Measurements from ENCODE around the gene AGFG2. TPM values are rescaled to one million over a fixed set of nuclear protein-coding genes. Genes with fewer than 3 reads are reported as not detected.

AGFG2 gene
- total and polyA plus RNA-seq, 2 of the 13 experiments (the other 11 are each of a cell fraction or from before 2014, with no cell fraction given) = 125 to 132 TPM

DNA sequence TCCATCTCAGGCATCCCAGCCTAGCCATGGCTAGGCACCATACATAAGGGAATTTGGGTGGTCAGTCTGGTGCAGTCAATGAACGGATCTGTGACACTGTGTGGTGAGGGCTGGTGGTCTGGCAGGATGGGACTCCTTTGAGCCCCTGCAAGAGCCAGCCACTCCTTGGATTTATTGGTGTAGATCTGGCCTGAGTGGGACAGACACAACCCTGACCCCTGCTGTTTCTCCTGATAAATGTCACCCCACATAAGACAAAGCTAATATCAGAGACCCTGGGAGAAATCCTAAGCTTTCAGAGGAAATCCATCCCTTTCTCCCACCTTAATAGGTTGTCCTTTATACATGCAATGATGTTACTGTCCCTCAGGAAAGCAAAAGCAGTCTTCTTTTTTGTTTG, 49.4 kb downstream of the AGFG2 start (continued):
- TF ChIP-seq, protein P1, sequence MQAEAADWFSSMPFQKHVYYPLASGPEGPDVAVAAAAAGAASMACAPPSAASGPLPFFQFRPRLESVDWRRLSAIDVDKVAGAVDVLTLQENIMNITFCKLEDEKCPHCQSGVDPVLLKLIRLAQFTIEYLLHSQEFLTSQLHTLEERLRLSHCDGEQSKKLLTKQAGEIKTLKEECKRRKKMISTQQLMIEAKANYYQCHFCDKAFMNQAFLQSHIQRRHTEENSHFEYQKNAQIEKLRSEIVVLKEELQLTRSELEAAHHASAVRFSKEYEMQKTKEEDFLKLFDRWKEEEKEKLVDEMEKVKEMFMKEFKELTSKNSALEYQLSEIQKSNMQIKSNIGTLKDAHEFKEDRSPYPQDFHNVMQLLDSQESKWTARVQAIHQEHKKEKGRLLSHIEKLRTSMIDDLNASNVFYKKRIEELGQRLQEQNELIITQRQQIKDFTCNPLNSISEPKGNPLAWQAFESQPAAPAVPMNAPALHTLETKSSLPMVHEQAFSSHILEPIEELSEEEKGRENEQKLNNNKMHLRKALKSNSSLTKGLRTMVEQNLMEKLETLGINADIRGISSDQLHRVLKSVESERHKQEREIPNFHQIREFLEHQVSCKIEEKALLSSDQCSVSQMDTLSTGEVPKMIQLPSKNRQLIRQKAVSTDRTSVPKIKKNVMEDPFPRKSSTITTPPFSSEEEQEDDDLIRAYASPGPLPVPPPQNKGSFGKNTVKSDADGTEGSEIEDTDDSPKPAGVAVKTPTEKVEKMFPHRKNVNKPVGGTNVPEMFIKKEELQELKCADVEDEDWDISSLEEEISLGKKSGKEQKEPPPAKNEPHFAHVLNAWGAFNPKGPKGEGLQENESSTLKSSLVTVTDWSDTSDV (CRISPR knock-in tag; IDR thresholded peaks at IDR 0.05) = no peak
- TF ChIP-seq, protein P2, sequence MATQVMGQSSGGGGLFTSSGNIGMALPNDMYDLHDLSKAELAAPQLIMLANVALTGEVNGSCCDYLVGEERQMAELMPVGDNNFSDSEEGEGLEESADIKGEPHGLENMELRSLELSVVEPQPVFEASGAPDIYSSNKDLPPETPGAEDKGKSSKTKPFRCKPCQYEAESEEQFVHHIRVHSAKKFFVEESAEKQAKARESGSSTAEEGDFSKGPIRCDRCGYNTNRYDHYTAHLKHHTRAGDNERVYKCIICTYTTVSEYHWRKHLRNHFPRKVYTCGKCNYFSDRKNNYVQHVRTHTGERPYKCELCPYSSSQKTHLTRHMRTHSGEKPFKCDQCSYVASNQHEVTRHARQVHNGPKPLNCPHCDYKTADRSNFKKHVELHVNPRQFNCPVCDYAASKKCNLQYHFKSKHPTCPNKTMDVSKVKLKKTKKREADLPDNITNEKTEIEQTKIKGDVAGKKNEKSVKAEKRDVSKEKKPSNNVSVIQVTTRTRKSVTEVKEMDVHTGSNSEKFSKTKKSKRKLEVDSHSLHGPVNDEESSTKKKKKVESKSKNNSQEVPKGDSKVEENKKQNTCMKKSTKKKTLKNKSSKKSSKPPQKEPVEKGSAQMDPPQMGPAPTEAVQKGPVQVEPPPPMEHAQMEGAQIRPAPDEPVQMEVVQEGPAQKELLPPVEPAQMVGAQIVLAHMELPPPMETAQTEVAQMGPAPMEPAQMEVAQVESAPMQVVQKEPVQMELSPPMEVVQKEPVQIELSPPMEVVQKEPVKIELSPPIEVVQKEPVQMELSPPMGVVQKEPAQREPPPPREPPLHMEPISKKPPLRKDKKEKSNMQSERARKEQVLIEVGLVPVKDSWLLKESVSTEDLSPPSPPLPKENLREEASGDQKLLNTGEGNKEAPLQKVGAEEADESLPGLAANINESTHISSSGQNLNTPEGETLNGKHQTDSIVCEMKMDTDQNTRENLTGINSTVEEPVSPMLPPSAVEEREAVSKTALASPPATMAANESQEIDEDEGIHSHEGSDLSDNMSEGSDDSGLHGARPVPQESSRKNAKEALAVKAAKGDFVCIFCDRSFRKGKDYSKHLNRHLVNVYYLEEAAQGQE (IDR thresholded peaks at IDR 0.05; ENCODE audit: borderline replicate concordance in 1 of 2, low read depth in 1 of 2, low read length in 2 of 2) = no peak
- TF ChIP-seq, protein P3, sequence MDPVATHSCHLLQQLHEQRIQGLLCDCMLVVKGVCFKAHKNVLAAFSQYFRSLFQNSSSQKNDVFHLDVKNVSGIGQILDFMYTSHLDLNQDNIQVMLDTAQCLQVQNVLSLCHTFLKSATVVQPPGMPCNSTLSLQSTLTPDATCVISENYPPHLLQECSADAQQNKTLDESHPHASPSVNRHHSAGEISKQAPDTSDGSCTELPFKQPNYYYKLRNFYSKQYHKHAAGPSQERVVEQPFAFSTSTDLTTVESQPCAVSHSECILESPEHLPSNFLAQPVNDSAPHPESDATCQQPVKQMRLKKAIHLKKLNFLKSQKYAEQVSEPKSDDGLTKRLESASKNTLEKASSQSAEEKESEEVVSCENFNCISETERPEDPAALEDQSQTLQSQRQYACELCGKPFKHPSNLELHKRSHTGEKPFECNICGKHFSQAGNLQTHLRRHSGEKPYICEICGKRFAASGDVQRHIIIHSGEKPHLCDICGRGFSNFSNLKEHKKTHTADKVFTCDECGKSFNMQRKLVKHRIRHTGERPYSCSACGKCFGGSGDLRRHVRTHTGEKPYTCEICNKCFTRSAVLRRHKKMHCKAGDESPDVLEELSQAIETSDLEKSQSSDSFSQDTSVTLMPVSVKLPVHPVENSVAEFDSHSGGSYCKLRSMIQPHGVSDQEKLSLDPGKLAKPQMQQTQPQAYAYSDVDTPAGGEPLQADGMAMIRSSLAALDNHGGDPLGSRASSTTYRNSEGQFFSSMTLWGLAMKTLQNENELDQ (CRISPR knock-in tag; IDR thresholded peaks at IDR 0.05; ENCODE audit: borderline replicate concordance) = no peak
- peak; percentile 46 for TF ChIP-seq STAG1 (CRISPR knock-in tag; IDR thresholded peaks at IDR 0.05)
- TF ChIP-seq, protein P4, sequence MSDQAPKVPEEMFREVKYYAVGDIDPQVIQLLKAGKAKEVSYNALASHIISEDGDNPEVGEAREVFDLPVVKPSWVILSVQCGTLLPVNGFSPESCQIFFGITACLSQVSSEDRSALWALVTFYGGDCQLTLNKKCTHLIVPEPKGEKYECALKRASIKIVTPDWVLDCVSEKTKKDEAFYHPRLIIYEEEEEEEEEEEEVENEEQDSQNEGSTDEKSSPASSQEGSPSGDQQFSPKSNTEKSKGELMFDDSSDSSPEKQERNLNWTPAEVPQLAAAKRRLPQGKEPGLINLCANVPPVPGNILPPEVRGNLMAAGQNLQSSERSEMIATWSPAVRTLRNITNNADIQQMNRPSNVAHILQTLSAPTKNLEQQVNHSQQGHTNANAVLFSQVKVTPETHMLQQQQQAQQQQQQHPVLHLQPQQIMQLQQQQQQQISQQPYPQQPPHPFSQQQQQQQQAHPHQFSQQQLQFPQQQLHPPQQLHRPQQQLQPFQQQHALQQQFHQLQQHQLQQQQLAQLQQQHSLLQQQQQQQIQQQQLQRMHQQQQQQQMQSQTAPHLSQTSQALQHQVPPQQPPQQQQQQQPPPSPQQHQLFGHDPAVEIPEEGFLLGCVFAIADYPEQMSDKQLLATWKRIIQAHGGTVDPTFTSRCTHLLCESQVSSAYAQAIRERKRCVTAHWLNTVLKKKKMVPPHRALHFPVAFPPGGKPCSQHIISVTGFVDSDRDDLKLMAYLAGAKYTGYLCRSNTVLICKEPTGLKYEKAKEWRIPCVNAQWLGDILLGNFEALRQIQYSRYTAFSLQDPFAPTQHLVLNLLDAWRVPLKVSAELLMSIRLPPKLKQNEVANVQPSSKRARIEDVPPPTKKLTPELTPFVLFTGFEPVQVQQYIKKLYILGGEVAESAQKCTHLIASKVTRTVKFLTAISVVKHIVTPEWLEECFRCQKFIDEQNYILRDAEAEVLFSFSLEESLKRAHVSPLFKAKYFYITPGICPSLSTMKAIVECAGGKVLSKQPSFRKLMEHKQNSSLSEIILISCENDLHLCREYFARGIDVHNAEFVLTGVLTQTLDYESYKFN (CRISPR knock-in tag; conservative IDR thresholded peaks at IDR 0.05) = no peak
- TF ChIP-seq TMF1 (CRISPR knock-in tag; IDR thresholded peaks at IDR 0.05; ENCODE audit: low read depth) = no peak
- TF ChIP-seq, protein P5, sequence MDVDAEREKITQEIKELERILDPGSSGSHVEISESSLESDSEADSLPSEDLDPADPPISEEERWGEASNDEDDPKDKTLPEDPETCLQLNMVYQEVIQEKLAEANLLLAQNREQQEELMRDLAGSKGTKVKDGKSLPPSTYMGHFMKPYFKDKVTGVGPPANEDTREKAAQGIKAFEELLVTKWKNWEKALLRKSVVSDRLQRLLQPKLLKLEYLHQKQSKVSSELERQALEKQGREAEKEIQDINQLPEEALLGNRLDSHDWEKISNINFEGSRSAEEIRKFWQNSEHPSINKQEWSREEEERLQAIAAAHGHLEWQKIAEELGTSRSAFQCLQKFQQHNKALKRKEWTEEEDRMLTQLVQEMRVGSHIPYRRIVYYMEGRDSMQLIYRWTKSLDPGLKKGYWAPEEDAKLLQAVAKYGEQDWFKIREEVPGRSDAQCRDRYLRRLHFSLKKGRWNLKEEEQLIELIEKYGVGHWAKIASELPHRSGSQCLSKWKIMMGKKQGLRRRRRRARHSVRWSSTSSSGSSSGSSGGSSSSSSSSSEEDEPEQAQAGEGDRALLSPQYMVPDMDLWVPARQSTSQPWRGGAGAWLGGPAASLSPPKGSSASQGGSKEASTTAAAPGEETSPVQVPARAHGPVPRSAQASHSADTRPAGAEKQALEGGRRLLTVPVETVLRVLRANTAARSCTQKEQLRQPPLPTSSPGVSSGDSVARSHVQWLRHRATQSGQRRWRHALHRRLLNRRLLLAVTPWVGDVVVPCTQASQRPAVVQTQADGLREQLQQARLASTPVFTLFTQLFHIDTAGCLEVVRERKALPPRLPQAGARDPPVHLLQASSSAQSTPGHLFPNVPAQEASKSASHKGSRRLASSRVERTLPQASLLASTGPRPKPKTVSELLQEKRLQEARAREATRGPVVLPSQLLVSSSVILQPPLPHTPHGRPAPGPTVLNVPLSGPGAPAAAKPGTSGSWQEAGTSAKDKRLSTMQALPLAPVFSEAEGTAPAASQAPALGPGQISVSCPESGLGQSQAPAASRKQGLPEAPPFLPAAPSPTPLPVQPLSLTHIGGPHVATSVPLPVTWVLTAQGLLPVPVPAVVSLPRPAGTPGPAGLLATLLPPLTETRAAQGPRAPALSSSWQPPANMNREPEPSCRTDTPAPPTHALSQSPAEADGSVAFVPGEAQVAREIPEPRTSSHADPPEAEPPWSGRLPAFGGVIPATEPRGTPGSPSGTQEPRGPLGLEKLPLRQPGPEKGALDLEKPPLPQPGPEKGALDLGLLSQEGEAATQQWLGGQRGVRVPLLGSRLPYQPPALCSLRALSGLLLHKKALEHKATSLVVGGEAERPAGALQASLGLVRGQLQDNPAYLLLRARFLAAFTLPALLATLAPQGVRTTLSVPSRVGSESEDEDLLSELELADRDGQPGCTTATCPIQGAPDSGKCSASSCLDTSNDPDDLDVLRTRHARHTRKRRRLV (CRISPR knock-in tag; IDR thresholded peaks at IDR 0.05) = no peak
- TF ChIP-seq ZNF124 (CRISPR knock-in tag; IDR thresholded peaks at IDR 0.05) = no peak
- no peak for TF ChIP-seq ZNF431 (CRISPR knock-in tag; IDR thresholded peaks at IDR 0.05; ENCODE audit: borderline replicate concordance, low read depth)
- no peak for TF ChIP-seq ZNF20 (CRISPR knock-in tag; IDR thresholded peaks at IDR 0.05)
- TF ChIP-seq ZNF839 (CRISPR knock-in tag; IDR thresholded peaks at IDR 0.05; ENCODE audit: borderline replicate concordance) = no peak
